ENCODE results near the gene NELFA. TPM values are rescaled to one million over a fixed set of nuclear protein-coding genes. Genes with fewer than 3 reads are reported as not detected.

NELFA gene
- total RNA-seq, 1 experiment from 2014 or later, result 27.0 TPM

GRCh38 chr4:2015008-2015407, 6.2 kb upstream of the NELFA start:
- no peaks in the 10 kb centered on the region for H3K9me3 ChIP-seq (ENCODE audit: control insufficient read depth, insufficient read depth, low read depth, low read length)
- no peaks in the 10 kb centered on the region for H3K36me3 ChIP-seq (ENCODE audit: control insufficient read depth, insufficient read depth, low read length)
- TF ChIP-seq POLR2AphosphoS5 (IDR thresholded peaks at IDR 0.05; ENCODE audit: low read depth, low read length) (no peak), TCF7L2 (IDR thresholded peaks at IDR 0.05; ENCODE audit: low read depth, low read length) (no peak), SIN3A (IDR thresholded peaks at IDR 0.05; ENCODE audit: borderline replicate concordance, insufficient read depth, low read depth, low read length) (no peak)
- TF ChIP-seq, protein P1, sequence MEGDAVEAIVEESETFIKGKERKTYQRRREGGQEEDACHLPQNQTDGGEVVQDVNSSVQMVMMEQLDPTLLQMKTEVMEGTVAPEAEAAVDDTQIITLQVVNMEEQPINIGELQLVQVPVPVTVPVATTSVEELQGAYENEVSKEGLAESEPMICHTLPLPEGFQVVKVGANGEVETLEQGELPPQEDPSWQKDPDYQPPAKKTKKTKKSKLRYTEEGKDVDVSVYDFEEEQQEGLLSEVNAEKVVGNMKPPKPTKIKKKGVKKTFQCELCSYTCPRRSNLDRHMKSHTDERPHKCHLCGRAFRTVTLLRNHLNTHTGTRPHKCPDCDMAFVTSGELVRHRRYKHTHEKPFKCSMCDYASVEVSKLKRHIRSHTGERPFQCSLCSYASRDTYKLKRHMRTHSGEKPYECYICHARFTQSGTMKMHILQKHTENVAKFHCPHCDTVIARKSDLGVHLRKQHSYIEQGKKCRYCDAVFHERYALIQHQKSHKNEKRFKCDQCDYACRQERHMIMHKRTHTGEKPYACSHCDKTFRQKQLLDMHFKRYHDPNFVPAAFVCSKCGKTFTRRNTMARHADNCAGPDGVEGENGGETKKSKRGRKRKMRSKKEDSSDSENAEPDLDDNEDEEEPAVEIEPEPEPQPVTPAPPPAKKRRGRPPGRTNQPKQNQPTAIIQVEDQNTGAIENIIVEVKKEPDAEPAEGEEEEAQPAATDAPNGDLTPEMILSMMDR (IDR thresholded peaks at IDR 0.05), result no peak
- TF ChIP-seq, protein P2, sequence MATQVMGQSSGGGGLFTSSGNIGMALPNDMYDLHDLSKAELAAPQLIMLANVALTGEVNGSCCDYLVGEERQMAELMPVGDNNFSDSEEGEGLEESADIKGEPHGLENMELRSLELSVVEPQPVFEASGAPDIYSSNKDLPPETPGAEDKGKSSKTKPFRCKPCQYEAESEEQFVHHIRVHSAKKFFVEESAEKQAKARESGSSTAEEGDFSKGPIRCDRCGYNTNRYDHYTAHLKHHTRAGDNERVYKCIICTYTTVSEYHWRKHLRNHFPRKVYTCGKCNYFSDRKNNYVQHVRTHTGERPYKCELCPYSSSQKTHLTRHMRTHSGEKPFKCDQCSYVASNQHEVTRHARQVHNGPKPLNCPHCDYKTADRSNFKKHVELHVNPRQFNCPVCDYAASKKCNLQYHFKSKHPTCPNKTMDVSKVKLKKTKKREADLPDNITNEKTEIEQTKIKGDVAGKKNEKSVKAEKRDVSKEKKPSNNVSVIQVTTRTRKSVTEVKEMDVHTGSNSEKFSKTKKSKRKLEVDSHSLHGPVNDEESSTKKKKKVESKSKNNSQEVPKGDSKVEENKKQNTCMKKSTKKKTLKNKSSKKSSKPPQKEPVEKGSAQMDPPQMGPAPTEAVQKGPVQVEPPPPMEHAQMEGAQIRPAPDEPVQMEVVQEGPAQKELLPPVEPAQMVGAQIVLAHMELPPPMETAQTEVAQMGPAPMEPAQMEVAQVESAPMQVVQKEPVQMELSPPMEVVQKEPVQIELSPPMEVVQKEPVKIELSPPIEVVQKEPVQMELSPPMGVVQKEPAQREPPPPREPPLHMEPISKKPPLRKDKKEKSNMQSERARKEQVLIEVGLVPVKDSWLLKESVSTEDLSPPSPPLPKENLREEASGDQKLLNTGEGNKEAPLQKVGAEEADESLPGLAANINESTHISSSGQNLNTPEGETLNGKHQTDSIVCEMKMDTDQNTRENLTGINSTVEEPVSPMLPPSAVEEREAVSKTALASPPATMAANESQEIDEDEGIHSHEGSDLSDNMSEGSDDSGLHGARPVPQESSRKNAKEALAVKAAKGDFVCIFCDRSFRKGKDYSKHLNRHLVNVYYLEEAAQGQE (IDR thresholded peaks at IDR 0.05; ENCODE audit: insufficient read depth in 1 of 2, low read depth in 2 of 2, low read length in 1 of 2), result no peak
- H3K4me1 ChIP-seq (ENCODE audit: control insufficient read depth, insufficient read depth, low read length), result no peaks in the 10 kb centered on the region
- no peak overlapping the region for H3K27ac ChIP-seq (ENCODE audit: low read length)
- CTCF ChIA-PET, result no interaction called here
- ATAC-seq, result no peak
- POLR2A ChIA-PET, result no interaction called here
- DNase-seq (ENCODE audit: low read depth, low spot score), result no peak
- in situ Hi-C loops (cut with HindIII; ENCODE audit: low pct_unique_long_range_greater_than_20kb, low sequenced_read_pairs) (no loop called here), intact Hi-C loops (cut with micrococcal nuclease; ENCODE audit: unreplicated experiment) (no loop called here)
- H3K4me3 ChIP-seq (ENCODE audit: low read depth in 2 of 2, low read length in 2 of 2), result no peak overlapping the region
- no TSS peak for BruUV-seq (replicated peaks)
- H3K27me3 ChIP-seq (ENCODE audit: control insufficient read depth, insufficient read depth, low read length), result no peaks in the 10 kb centered on the region

GRCh38 chr4:2011583-2011982, 2.8 kb upstream of the NELFA start:
- Histone ChIP-seq H3K27ac (ENCODE audit: low read length) (no peak overlapping the region), H3K9me3 (ENCODE audit: control insufficient read depth, insufficient read depth, low read depth, low read length) (no peaks in the 10 kb centered on the region), H3K36me3 (ENCODE audit: control insufficient read depth, insufficient read depth, low read length) (peaks cover 3% of the 10 kb centered on the region; the same call in 1 of the 2 replicates), H3K4me3 (ENCODE audit: low read depth in 2 of 2, low read length in 2 of 2) (no peak overlapping the region), H3K27me3 (ENCODE audit: control insufficient read depth, insufficient read depth, low read length) (no peaks in the 10 kb centered on the region), H3K4me1 (ENCODE audit: control insufficient read depth, insufficient read depth, low read length) (no peaks in the 10 kb centered on the region)
- no TSS peak for BruUV-seq (replicated peaks)
- ATAC-seq (no peak), DNase-seq (ENCODE audit: low read depth, low spot score) (no peak)
- in situ Hi-C loops (cut with HindIII; ENCODE audit: low pct_unique_long_range_greater_than_20kb, low sequenced_read_pairs) (no loop called here), intact Hi-C loops (cut with micrococcal nuclease; ENCODE audit: unreplicated experiment) (no loop called here)
- CTCF ChIA-PET, result no interaction called here
- POLR2A ChIA-PET, result no interaction called here
- TF ChIP-seq POLR2AphosphoS5 (IDR thresholded peaks at IDR 0.05; ENCODE audit: low read depth, low read length) (no peak), SIN3A (IDR thresholded peaks at IDR 0.05; ENCODE audit: borderline replicate concordance, insufficient read depth, low read depth, low read length) (no peak)
- TF ChIP-seq, protein P2 (IDR thresholded peaks at IDR 0.05; ENCODE audit: insufficient read depth in 1 of 2, low read depth in 2 of 2, low read length in 1 of 2), result no peak
- TF ChIP-seq, protein P1 (IDR thresholded peaks at IDR 0.05), result no peak
